ENCODE data around the gene KCTD15. TPM values are rescaled to one million over a fixed set of nuclear protein-coding genes. Genes with fewer than 3 reads are reported as not detected.

The KCTD15 gene
- total RNA-seq, result 10 to 100 TPM in 2 of 3 donors, 1 to 10 TPM in 1; 8.0 to 42.3 (median 10.1) TPM
- long read RNA-seq, donor 1, partial matches to known transcripts, result 29 of 39 reads
- long read RNA-seq, donor 1, other reads (novel, unspliced or antisense), result 9 of 39 reads
- long read RNA-seq, donor 2, result 0 reads

- ATAC-seq (peak; percentile 34), DNase-seq (peak in 2 of 3 donors; percentile 64 to 72)
- peaks cover 11% of the 10 kb centered on the region for H3K4me1 ChIP-seq (ENCODE audit: low read depth)
- TF ChIP-seq, protein P1, sequence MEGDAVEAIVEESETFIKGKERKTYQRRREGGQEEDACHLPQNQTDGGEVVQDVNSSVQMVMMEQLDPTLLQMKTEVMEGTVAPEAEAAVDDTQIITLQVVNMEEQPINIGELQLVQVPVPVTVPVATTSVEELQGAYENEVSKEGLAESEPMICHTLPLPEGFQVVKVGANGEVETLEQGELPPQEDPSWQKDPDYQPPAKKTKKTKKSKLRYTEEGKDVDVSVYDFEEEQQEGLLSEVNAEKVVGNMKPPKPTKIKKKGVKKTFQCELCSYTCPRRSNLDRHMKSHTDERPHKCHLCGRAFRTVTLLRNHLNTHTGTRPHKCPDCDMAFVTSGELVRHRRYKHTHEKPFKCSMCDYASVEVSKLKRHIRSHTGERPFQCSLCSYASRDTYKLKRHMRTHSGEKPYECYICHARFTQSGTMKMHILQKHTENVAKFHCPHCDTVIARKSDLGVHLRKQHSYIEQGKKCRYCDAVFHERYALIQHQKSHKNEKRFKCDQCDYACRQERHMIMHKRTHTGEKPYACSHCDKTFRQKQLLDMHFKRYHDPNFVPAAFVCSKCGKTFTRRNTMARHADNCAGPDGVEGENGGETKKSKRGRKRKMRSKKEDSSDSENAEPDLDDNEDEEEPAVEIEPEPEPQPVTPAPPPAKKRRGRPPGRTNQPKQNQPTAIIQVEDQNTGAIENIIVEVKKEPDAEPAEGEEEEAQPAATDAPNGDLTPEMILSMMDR (IDR thresholded peaks at IDR 0.05), result no peak
- no peaks in the 10 kb centered on the region for H3K36me3 ChIP-seq (ENCODE audit: low read depth)
- H3K9me3 ChIP-seq, result no peaks in the 10 kb centered on the region
- intact Hi-C loops (cut with DNase I, micrococcal nuclease), result loop anchor here in 1 of 2 donors (10.0 kb wide), 1 partner anchor 108 kb away; no protein-coding TSS in a partner anchor
- H3K4me3 ChIP-seq, result peak within 1 kb of the TSS; percentile 50
These were observed at the start of gene KCTD15 for GRCh38 chr19:33796164-33796875. Gene KCTD15 (plus strand): TSS chr19:33796870. CDS start chr19:33800455, 3,585 bp downstream.

DNA sequence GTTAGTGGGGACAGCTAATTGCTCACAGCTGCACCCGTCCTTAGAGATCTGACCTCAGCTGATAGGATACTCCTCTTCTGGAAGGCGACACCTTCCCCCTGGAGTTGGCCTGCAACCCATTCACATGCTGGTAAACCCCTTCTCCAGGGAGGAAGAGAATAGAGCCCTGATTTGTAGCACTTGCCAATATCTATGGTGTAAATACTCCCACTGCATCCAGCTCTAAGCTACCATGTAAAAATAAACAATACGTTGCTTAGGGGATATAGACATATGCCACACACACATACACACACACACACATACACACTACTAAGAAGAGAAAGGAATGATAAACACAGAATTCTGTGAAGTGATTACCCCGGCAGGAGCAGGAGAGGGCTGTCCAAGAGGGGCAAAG lies 49.4 kb upstream of the KCTD15 start:
- H3K9me3 ChIP-seq, result no peaks in the 10 kb centered on the region
- no peak for ATAC-seq
- no peak for DNase-seq
- TF ChIP-seq, protein P1 (IDR thresholded peaks at IDR 0.05), result no peak
- intact Hi-C loops (cut with DNase I, micrococcal nuclease), result no loop called here
- no peak overlapping the region for H3K4me3 ChIP-seq
- H3K4me1 ChIP-seq (ENCODE audit: low read depth), result no peaks in the 10 kb centered on the region
- no peaks in the 10 kb centered on the region for H3K36me3 ChIP-seq (ENCODE audit: low read depth)

GRCh38 chr19:33748231-33748630 lies 48.4 kb upstream of the KCTD15 start:
- TF ChIP-seq, protein P1 (IDR thresholded peaks at IDR 0.05), result no peak
- ATAC-seq (no peak), DNase-seq (no peak)
- intact Hi-C loops (cut with DNase I, micrococcal nuclease), result no loop called here
- Histone ChIP-seq H3K4me1 (ENCODE audit: low read depth) (no peaks in the 10 kb centered on the region), H3K36me3 (ENCODE audit: low read depth) (no peaks in the 10 kb centered on the region), H3K9me3 (no peaks in the 10 kb centered on the region), H3K4me3 (no peak overlapping the region)

- Histone ChIP-seq H3K36me3 (ENCODE audit: low read depth) (no peaks in the 10 kb centered on the region), H3K9me3 (no peaks in the 10 kb centered on the region), H3K4me1 (ENCODE audit: low read depth) (no peaks in the 10 kb centered on the region), H3K4me3 (no peak overlapping the region)
- intact Hi-C loops (cut with DNase I, micrococcal nuclease), result no loop called here
- DNase-seq (no peak), ATAC-seq (no peak)
- TF ChIP-seq, protein P1 (IDR thresholded peaks at IDR 0.05), result no peak
These were observed 47.7 kb upstream of the KCTD15 start for GRCh38 chr19:33749016-33749415.

DNA sequence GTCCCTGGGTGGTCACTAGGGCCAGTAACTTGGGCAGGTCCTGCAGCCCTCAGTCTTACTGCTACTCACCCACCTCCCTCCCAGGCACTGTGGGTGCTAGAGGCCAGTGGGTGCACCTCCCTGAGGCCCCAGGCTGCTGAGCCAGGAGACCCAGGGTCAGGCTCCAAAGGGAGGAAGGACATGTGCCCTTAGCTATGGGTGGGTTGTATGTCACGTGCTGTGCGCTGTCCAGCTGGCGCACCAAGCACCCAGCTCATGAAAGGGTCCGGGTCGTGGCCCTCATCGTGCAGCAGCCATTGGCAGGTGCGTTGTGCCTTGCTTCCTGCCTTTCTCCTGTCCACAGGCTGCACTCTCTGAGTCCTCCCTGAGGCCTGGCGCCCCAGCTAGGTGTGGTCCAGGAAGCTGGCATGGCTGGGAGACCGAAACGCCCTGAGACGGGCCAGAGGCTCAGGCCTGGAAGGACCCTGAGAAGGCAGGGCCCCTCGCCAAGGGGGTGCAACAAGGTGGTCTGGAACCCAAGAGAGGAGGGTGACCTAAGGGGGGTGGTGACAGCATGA lies 47.0 kb upstream of the KCTD15 start:
- ATAC-seq (no peak), DNase-seq (no peak)
- Histone ChIP-seq H3K4me1 (ENCODE audit: low read depth) (no peaks in the 10 kb centered on the region), H3K4me3 (no peak overlapping the region), H3K36me3 (ENCODE audit: low read depth) (no peaks in the 10 kb centered on the region), H3K9me3 (no peaks in the 10 kb centered on the region)
- intact Hi-C loops (cut with DNase I, micrococcal nuclease), result no loop called here
- TF ChIP-seq, protein P1 (IDR thresholded peaks at IDR 0.05), result no peak

Data from mucosa of descending colon (tissue), 3 donors.